ENCODE data around the gene MAML2. TPM values are rescaled to one million over a fixed set of nuclear protein-coding genes. Genes with fewer than 3 reads are reported as not detected.

MAML2 gene
- total and polyA plus RNA-seq, 2 of the 8 experiments (the other 6 are each of a cell fraction or from before 2014, with no cell fraction given): 3.8 to 6.6 TPM

GRCh38 chr11:95931916-95932315 is 411.1 kb downstream of the MAML2 start:
- no peaks in the 10 kb centered on the region for H3K79me2 ChIP-seq (ENCODE audit: control insufficient read depth in 1 of 2, insufficient read depth in 2 of 2, low read length in 2 of 2)
- no peak overlapping the region for H3K4me2 ChIP-seq (ENCODE audit: insufficient read depth in 1 of 2, low read depth in 2 of 2, low read length in 2 of 2)
- DNase-seq (ENCODE audit: low read depth in 1 of 2, low spot score in 2 of 2) (no peak), FAIRE-seq (no peak)
- H2BK15ac ChIP-seq (ENCODE audit: low read length): no peak overlapping the region
- H3K36me3 ChIP-seq (ENCODE audit: control insufficient read depth in 2 of 4, insufficient read depth in 4 of 4, low read length in 3 of 4): no peaks in the 10 kb centered on the region
- no peak overlapping the region for H4K5ac ChIP-seq (ENCODE audit: insufficient read length, low read depth, low read length)
- ChIA-PET CTCF (ENCODE audit: partially characterized antibody) (no interaction called here), POLR2A (ENCODE audit: partially characterized antibody) (no interaction called here)
- no peak overlapping the region for H3K18ac ChIP-seq (ENCODE audit: extremely low read depth, low read length)
- H3K14ac ChIP-seq (ENCODE audit: insufficient read length): no peak overlapping the region
- no peak overlapping the region for H4K91ac ChIP-seq (replicated peaks; ENCODE audit: insufficient read length, low read length)
- H3K4me3 ChIP-seq (ENCODE audit: extremely low read depth in 1 of 4, insufficient read depth in 2 of 4, low read depth in 3 of 4, low read length in 4 of 4): no peak overlapping the region
- 78% methylated on average over 1 of the region's 1 CpG; no CpG with 5 or more reads in 1 of the 2 experiments for WGBS, 2 experiments (ENCODE audit: extremely low coverage in 1 of 2, insufficient coverage in 1 of 2, insufficient read length in 1 of 2, insufficient replicate concordance in 2 of 2, low coverage in 1 of 2, low lambda C conversion rate in 2 of 2, missing lambda C conversion rate in 1 of 2)
- no peak overlapping the region for H2AFZ ChIP-seq (ENCODE audit: low read length)
- H2BK20ac ChIP-seq (ENCODE audit: low read length): no peak overlapping the region
- H2BK12ac ChIP-seq (ENCODE audit: low read depth, low read length): no peak overlapping the region
- H2BK120ac ChIP-seq (replicated peaks; ENCODE audit: low read depth, low read length): no peak overlapping the region
- no peak overlapping the region for H3K9ac ChIP-seq (replicated peaks in 1 of 4; ENCODE audit: extremely low read depth in 1 of 4, low read depth in 3 of 4, low read length in 3 of 4)
- no peaks in the 10 kb centered on the region for H3K79me1 ChIP-seq (ENCODE audit: low read depth, low read length)
- no peak overlapping the region for H3K27ac ChIP-seq (ENCODE audit: low read depth, low read length)
- no peak overlapping the region for H3K23ac ChIP-seq (ENCODE audit: insufficient read length)
- H4K8ac ChIP-seq (ENCODE audit: extremely low read depth, insufficient read depth, low read length): no peak overlapping the region
- H2AK5ac ChIP-seq (ENCODE audit: low read depth, low read length): no peak overlapping the region
- H3K56ac ChIP-seq (replicated peaks; ENCODE audit: insufficient read length, low read depth, low read length): no peak overlapping the region
- no peaks in the 10 kb centered on the region for H3K9me3 ChIP-seq (ENCODE audit: insufficient read depth in 2 of 2, low read depth in 1 of 2, low read length in 1 of 2)
- no peaks in the 10 kb centered on the region for H3K27me3 ChIP-seq (replicated peaks in 1 of 4; ENCODE audit: control insufficient read depth in 3 of 4, extremely low read depth in 1 of 4, insufficient read depth in 3 of 4, low read length in 3 of 4)
- no peaks in the 10 kb centered on the region for H3K4me1 ChIP-seq (replicated peaks in 1 of 4; ENCODE audit: control insufficient read depth in 3 of 4, insufficient read depth in 4 of 4, low read length in 3 of 4)
- H3K4ac ChIP-seq (replicated peaks; ENCODE audit: insufficient read length, low read depth, low read length): no peak overlapping the region
- no peaks in the 10 kb centered on the region for H3K23me2 ChIP-seq (ENCODE audit: low read depth, low read length)
- no peaks in the 10 kb centered on the region for H4K20me1 ChIP-seq (replicated peaks in 1 of 2; ENCODE audit: control insufficient read depth in 1 of 2, insufficient read depth in 2 of 2, low read length in 2 of 2)
- no peak overlapping the region for H2BK5ac ChIP-seq (ENCODE audit: low read depth, low read length)
- TF ChIP-seq GTF2F1 (IDR thresholded peaks at IDR 0.05; ENCODE audit: borderline replicate concordance, low read depth, low read length) (no peak), SUZ12 (IDR thresholded peaks at IDR 0.05; ENCODE audit: low read length) (no peak), MAX (IDR thresholded peaks at IDR 0.05) (no peak), NANOG (IDR thresholded peaks at IDR 0.05; ENCODE audit: insufficient read depth, low read depth, low read length, poor library complexity, severe bottlenecking) (no peak), TAF1 (IDR thresholded peaks at IDR 0.05; ENCODE audit: low read depth, low read length) (no peak), SRF (IDR thresholded peaks at IDR 0.05; ENCODE audit: low read depth, low read length) (no peak), EP300 (IDR thresholded peaks at IDR 0.05; ENCODE audit: borderline replicate concordance in 1 of 2, low read depth in 2 of 2, low read length in 2 of 2) (no peak), YY1 (IDR thresholded peaks at IDR 0.05; ENCODE audit: low read depth, low read length) (no peak), CHD2 (IDR thresholded peaks at IDR 0.05; ENCODE audit: low read length) (no peak), USF2 (IDR thresholded peaks at IDR 0.05; ENCODE audit: low read length) (no peak), POU5F1 (IDR thresholded peaks at IDR 0.05; ENCODE audit: low read depth, low read length) (no peak)
- TF ChIP-seq, protein P1, sequence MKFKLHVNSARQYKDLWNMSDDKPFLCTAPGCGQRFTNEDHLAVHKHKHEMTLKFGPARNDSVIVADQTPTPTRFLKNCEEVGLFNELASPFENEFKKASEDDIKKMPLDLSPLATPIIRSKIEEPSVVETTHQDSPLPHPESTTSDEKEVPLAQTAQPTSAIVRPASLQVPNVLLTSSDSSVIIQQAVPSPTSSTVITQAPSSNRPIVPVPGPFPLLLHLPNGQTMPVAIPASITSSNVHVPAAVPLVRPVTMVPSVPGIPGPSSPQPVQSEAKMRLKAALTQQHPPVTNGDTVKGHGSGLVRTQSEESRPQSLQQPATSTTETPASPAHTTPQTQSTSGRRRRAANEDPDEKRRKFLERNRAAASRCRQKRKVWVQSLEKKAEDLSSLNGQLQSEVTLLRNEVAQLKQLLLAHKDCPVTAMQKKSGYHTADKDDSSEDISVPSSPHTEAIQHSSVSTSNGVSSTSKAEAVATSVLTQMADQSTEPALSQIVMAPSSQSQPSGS (IDR thresholded peaks at IDR 0.05; ENCODE audit: low read length): no peak
